Stimulated activated CD8-positive, alpha-beta memory T cell treated with anti-CD3 and anti-CD28 coated beads, Interleukin-12 subunit alpha, Interleukin-12 subunit beta, amount 100 ng/mL, for 24 hours (primary cell): ENCODE results near the gene SLC9A8.

Source experiments
- DNase-seq: peaks from one replicate; pipeline ENCODE4 v3.0.0-alpha.2; 2020; ENCODE audit errors: extremely low read depth

The SLC9A8 gene

DNA sequence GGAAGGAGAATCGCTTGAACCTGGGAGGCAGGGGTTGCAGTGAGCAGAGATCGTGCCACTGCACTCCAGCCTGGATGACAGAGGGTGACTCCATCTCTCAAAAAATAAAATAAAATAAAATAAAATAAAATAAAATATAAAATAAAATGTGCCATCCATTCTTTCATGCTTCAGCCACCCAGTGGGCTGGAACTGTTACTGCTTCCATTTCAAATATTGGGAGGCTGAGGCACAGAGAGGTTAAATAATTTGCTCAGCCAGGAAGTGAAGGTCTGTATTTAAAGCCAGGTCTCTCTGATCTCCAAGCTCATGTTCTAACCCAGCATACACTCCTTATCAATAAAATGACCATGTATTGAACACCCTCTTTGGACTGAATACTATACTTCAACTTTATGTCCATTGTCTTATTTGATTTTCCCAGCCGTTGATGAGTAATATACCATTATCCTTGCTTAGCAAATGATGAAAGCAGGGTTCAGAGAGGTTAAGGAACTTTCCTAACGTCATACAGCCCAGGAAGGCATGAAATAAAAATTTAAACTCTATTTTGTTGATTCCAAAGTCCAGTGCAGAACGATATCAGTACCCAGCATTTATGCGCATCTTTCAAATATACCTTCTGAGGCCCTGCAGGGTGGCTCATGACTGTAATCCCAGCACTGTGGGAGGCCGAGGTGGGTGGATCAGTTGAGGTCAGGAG lies 25.8 kb upstream of the SLC9A8 start:
- no peak for DNase-seq

DNA sequence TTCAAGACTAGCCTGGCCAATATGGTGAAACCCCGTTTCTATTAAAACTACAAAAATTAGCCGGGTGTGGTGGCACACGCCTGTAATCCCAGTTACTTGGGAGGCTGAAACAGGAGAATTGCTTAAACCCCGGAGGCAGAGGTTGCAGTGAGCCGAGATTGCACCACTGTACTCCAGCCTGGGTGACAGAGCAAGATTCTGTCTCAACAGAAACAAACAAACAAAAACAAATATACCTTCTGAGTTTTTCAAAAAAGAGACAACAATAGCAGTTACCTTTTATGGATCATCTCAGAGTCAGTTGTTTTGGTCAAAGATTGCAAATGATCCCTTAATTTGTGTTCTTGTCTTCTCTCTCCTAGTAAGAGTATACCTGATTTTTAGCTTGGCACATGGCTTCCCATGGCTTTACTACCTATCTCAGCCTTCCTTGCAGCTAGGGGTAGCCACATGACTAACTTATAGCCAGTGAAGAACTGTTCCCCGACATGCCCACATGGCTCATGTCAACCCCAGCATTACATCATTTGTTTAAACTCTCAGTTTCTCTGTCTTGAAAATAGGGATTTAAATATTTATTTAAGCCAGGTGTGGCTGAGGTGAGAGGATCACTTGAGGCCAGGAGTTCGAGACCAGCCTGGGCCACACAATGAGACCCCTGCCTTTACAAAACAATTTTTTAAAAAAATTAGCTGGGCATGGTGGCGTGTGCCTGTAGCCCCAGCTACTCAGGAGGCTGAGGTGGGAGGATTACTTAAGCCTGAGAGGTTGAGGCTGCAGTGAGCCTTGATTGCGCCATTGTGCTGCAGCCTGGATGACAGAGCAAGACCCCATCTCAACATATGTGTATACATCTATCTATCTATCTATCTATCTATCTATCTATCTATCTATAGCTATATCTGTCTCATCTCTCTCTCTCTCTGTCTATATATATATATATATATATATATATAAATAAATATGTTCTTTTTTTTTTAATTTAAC lies 25.0 kb upstream of the SLC9A8 start:
- no peak for DNase-seq

DNA sequence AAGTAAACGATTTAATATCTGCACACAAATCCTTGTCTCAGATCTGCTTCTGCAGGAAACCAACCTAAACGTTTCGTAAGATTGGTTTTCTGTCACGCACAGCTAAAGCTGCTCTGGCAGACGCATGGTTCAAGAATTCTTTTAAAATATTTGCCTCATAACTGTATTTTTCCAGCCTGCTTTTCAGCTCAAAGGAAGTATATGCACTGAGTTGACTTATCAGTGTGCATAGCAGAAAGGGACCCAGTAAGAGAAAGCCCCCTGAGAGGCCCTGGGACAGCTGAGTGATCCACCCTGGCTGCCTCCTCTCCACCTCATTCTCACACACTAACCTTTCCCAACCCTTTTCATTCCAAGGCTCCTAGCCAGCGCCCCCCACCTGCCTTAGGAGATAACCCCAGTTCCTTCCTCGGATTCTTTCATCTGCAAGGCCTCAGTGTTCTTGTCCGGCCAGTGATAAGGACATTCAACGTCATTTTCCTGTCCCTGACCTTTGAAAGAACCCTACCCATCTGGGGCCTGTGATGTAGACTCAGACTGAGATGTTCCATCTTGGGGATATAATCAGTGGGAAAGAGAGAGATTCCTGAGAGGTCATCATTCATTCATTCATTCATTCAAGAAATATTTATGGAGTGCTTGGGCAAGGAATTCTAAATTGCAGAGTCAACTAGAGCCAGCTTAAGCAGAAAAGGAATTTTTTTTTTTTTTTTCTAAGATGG lies 22.4 kb upstream of the SLC9A8 start:
- DNase-seq, result no peak

DNA sequence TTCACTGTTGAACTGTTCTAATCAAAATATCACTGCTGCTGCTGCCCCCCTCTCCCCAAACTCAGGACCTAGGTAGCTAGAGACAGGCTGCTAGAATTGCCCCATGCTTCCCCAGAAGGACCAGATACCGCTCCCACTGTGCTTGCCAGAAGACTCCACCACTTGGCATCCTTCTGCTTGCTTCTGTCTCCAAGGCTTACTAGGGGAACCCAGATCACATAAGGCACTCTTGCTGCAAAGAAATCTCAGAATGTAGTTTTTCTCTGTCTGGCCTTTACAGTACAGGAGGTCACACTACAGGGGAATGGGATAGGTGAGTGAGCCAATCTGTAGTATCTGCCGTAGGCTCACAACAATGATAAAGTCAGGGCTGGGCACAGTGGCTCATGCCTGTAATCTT lies 21.5 kb upstream of the SLC9A8 start:
- DNase-seq, result no peak

GRCh38 chr20:49792006-49792405 lies 20.6 kb upstream of the SLC9A8 start:
- DNase-seq, result no peak

DNA sequence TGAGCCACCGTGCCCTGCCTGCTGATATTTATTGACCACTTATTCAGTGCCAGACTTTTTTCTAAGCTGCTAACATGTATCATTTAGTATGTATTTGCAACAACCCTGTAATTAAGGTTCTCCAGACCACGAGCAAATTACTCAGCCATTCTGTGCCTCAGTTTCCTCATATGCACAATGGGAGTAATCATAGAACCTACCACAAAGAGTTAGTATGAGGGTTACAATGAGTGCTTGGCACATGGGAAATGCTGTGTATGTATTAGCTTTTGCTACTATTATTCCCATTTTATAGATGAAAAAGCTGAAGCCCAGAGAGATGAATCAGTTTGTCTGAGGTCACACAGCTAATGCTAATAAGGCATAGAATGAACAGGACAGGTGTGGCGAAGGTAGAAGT lies 20.0 kb upstream of the SLC9A8 start:
- no peak for DNase-seq

- DNase-seq, result no peak
These were observed 18.1 kb upstream of the SLC9A8 start for GRCh38 chr20:49794336-49795134.

DNA sequence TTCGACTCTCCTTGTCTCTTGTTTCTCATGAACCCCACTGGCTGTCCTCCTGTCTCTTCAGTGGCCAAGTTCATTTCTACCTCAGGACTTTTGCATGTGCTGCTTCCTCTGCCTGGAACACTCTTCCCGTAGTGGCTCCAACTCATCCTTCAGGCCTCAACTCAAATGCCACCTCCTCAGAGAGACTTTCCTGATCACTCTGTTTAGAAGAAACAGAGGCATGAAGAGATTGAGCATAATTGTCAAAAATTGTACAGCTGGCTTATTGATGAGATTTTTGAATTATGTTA lies 17.5 kb upstream of the SLC9A8 start:
- DNase-seq, result no peak

DNA sequence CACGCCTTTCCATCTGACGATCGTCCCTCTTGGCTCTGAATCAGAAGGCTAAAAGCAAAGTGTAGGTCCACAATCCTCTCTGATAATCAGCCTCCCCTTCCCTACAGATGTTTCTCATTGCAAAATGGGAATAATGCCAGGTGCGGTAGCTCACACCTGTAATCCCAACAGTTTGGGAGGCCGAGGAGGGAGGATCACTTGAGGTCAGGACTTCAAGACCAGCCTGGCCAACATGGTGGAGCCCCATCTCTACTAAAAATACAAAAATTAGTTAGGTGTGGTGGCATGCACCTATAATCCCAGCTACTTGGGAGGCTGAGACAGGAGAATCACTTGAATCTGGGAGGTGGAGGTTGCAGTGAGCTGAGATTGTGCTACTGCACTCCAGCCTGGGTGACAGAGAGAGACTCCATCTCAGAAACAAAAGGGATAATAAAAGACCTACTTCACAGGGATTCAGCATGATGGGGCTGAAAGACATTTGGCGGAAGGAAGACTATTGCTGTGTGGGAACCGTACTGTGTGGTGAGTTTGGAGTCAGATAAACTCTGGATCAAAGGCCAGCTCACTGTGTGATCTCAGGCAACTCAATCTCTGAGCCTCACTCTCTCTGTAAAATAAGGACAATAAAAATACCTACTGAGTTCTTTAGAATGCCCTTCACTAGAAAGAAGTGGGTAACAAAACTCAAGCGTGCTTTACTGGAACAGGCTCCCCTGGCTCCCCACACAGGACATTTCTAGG lies 15.9 kb upstream of the SLC9A8 start:
- no peak for DNase-seq

DNA sequence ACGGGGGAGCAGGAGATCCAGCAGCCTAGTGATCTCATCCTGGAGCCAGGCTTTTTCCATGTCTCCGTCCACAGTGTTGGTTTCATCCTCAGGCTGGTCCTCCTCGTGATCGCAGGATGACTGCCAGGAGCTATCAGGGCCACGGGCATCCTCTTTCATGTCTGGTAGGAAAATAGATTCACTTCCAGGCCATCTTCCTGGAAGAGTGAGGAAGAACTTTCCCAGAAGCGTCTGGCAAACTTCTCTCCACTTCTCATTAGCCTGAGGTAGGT lies 15.3 kb upstream of the SLC9A8 start:
- DNase-seq, result no peak

- DNase-seq, result no peak
These were observed 13.9 kb upstream of the SLC9A8 start for GRCh38 chr20:49798718-49799117.

- DNase-seq, result no peak
These were observed 12.9 kb upstream of the SLC9A8 start for GRCh38 chr20:49799698-49800097.

DNA sequence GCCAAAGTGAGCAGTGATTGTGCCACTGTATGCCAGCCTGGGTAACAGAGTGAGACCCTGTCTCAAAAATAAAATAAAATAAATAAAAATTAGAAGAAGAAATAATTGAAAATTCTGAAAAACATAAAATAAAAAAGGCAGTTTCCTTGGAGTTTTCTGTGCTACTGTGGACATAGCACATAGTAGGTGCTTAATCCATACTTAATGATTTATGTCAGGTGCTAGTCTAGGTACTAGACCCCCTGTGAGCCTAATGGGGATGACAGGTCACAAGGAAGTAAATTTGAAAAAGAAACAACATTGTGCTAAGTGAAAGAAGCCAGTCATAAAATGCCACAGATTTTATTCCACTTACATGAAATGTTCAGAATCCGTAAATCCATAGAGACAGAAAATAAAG lies 9.2 kb upstream of the SLC9A8 start:
- DNase-seq, result no peak

DNA sequence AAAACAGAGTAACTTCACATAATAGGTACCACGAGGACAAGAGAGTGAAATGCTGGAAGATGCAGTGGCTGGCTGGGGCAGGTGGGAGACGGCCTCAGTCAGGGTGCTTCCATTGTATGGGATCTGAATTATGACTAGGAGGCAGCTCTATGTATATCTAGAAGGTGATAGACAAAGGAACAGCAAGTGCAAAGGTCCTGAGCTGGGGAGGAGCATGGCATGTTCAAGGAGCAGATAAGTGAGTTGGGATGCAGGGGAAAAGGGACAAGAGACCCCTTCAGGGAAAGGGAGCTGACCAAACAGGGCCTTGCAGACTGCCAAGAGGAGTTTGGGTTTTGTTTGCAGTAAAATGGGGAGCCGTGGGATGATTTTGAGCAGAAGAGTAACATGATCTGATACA lies 8.3 kb upstream of the SLC9A8 start:
- no peak for DNase-seq

GRCh38 chr20:49805224-49805876 lies 7.3 kb upstream of the SLC9A8 start:
- peak; percentile 32 for DNase-seq

DNA sequence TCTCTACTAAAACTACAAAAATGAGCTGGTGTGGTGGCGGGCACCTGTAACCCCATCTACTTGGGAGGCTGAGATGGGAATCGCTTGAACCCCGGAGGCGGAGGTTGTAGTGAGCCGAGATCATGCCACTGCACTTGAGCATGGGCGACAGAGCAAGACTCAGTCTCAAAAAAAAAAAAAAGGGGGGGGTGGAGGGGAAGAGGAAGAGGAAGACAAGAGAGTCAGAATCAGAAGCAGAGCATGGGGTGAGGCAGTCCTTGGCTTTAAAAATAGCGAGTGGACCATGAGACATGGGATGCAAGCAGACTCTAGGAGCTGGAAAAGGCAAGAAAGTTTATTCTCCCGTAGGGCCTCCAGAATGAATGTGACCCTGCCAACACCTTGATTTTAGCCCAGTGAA lies 3.9 kb upstream of the SLC9A8 start:
- DNase-seq, result no peak

GRCh38 chr20:49809803-49810359 lies 2.7 kb upstream of the SLC9A8 start:
- DNase-seq, result no peak

- no peak for DNase-seq
These were observed 2.0 kb upstream of the SLC9A8 start for GRCh38 chr20:49810491-49811190.

DNA sequence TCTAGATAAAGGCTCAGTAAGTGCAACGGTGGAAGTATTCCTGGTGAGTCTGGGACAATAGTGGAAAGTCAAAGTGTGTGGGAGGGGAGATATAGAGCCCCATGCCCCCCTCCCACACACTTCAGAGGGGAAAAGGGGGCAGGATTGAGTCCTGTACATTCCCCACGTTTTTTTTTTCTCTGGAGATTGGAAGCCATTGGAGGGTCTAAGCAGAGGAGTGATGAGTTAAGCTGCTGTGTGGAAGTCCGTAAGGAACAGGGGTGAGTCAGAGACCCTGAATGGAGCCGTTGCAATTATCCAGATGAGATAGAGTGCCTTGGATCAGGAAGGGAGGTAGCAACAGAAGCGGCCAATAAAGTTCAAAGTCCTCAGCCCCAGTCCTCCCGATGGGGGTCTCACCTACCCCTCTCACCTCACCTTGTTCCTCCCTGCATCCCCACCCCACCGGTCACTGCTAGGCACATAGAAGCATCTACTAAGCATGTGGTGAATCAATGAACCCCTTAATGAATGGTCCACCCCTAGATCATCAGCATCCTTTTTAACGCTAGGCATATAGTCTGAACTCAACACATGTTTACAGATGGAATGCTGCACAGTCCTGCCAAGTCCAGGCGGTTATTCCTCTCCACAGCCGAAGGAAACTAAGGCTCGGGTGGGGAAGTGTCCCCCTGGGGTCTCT lies 662 bp upstream of the SLC9A8 start:
- DNase-seq, result no peak
